ENCODE results near the gene SERPINB10. TPM values are rescaled to one million over a fixed set of nuclear protein-coding genes. Genes with fewer than 3 reads are reported as not detected.

The SERPINB10 gene
- total RNA-seq, 1 donor from 2014 or later, result not detected

DNA sequence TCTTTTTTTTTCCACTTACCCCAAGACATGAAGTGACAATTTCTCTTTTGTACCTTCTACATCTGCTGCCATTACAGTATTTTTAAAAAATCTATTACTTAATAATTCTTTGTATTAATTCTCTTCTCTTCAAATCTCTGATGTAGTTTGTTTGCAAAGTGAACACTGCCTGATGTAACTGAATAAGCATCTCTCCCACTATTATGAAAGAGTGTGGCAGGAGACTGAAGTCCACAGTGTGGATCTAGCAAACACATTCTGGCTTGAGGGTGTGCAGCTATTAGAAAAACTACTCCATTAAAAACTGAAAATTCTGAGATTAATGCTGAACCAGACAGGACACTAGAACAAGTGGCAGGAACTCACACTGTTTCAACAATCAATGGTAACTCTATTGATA, 57.1 kb downstream of the SERPINB10 start:
- DNase-seq (ENCODE audit: low read depth), result no peak
- Histone ChIP-seq H3K36me3 (ENCODE audit: control insufficient read depth, insufficient read depth, low read length) (no peaks in the 10 kb centered on the region), H3K27me3 (ENCODE audit: control insufficient read depth, insufficient read depth, low read length) (no peaks in the 10 kb centered on the region), H3K4me3 (ENCODE audit: low read depth, low read length) (no peak overlapping the region)
- no peak for TF ChIP-seq CTCF (IDR thresholded peaks at IDR 0.05; ENCODE audit: insufficient read depth, low read length, poor library complexity, severe bottlenecking)

DNA sequence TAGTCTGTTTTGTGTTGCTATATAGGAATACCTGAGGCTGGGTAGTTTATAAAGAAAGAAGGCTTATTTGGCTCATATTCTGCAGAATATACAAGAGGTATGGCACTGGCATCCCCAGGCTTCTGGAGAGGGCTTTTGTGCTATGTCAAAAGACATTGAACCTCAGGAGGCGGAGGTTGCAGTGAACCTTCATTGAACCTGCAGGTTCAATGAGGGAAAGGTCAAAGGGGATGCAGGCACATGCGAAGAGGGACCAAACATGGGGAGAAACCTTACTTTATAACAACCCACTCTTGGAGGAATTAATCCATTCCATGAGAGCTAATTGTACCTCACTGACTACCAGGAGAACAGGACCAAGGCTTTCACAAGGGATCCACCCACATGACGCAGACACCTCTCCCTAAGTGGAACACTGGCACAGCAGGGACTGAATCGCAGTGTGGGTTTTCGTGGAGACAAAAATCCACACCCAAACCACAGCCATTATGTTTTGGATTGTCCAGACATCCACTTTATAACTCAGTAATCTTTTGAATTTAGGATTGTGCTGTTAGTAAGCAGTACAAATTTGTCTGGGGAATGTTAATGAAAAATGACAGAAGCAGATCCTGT, 58.1 kb downstream of the SERPINB10 start:
- no peak overlapping the region for H3K4me3 ChIP-seq (ENCODE audit: low read depth, low read length)
- DNase-seq (ENCODE audit: low read depth), result no peak
- no peaks in the 10 kb centered on the region for H3K27me3 ChIP-seq (ENCODE audit: control insufficient read depth, insufficient read depth, low read length)
- H3K36me3 ChIP-seq (ENCODE audit: control insufficient read depth, insufficient read depth, low read length), result no peaks in the 10 kb centered on the region
- TF ChIP-seq CTCF (IDR thresholded peaks at IDR 0.05; ENCODE audit: insufficient read depth, low read length, poor library complexity, severe bottlenecking), result no peak

DNA sequence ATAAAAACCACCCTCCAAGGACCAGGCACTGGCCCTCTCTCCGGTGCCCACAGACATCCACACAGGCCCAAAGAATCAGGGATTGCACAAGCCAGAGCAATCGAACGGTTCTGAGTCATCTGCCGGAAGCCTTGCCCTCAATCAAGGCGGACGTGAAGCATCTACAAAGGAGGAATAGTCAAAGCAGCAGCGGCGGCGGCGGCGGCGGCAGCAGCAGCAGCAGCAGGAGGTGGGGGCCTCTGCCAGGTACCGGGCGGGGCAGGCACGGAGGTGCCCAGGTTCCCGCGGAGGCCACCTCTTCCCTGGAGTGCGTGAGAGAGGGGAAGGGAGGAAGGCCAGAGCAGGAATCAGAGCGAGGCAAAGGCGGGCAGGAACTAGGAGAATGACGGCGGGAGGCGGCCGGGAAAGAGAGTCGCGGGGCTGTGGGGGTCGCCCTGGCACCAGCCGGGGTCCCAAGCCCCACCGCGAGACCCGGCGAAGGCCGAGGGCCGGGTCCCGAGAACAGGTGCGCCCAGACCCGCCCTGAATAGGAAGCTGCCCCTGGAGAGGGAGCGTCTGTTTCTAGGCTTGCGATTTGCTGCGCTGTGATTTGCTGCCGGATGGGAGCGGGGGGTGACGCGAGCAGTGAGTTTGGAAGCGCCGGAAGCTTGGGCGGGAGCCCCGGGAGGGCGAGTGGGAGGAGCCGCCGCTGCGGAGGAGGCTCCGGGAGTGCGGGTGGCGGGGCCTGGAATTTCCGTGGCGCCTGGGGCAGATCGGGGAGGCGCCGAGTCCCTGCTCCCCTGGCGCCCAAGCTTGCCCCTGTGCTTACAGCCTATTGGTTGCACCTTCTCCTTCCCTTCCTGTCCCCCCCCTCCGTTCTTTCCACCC, 62.4 kb downstream of the SERPINB10 start, which contains the start of gene SERPINB8:
SERPINB8 (plus strand) TSS at position 140 of the 867 bp plus-strand sequence. CDS start 8,228 bp downstream, outside the sequence.
- Histone ChIP-seq H3K36me3 (ENCODE audit: control insufficient read depth, insufficient read depth, low read length) (no peaks in the 10 kb centered on the region), H3K4me3 (ENCODE audit: low read depth, low read length) (peak within 1 kb of the TSS; percentile 66), H3K27me3 (ENCODE audit: control insufficient read depth, insufficient read depth, low read length) (no peaks in the 10 kb centered on the region)
- DNase-seq (ENCODE audit: low read depth), result peak; percentile 81
- TF ChIP-seq CTCF (IDR thresholded peaks at IDR 0.05; ENCODE audit: insufficient read depth, low read length, poor library complexity, severe bottlenecking), result no peak

- peak overlapping the region; percentile 66 for H3K4me3 ChIP-seq (ENCODE audit: low read depth, low read length)
- DNase-seq (ENCODE audit: low read depth), result no peak
- no peaks in the 10 kb centered on the region for H3K36me3 ChIP-seq (ENCODE audit: control insufficient read depth, insufficient read depth, low read length)
- TF ChIP-seq CTCF (IDR thresholded peaks at IDR 0.05; ENCODE audit: insufficient read depth, low read length, poor library complexity, severe bottlenecking), result no peak
- H3K27me3 ChIP-seq (ENCODE audit: control insufficient read depth, insufficient read depth, low read length), result no peaks in the 10 kb centered on the region
Measured at GRCh38 chr18:63970809-63971205, 63.0 kb downstream of the SERPINB10 start.

- no peak for DNase-seq (ENCODE audit: low read depth)
- TF ChIP-seq CTCF (IDR thresholded peaks at IDR 0.05; ENCODE audit: insufficient read depth, low read length, poor library complexity, severe bottlenecking), result no peak
- Histone ChIP-seq H3K4me3 (ENCODE audit: low read depth, low read length) (peak overlapping the region; percentile 66), H3K27me3 (ENCODE audit: control insufficient read depth, insufficient read depth, low read length) (no peaks in the 10 kb centered on the region), H3K36me3 (ENCODE audit: control insufficient read depth, insufficient read depth, low read length) (no peaks in the 10 kb centered on the region)
Measured at GRCh38 chr18:63971320-63972001, 63.7 kb downstream of the SERPINB10 start.

All from kidney epithelial cell (primary cell).